ENCODE measurements around the gene CHIA.

The CHIA gene

GRCh38 chr1:111269825-111270406, 20.7 kb upstream of the CHIA start:
- no peak overlapping the region for H3K9ac ChIP-seq (ENCODE audit: low read length)
- H3K9me2 ChIP-seq (ENCODE audit: low read depth, low read length), result no peaks in the 10 kb centered on the region
- H3K4me3 ChIP-seq (ENCODE audit: low read depth, low read length, poor library complexity, severe bottlenecking), result no peak overlapping the region
- H3K36me3 ChIP-seq (ENCODE audit: insufficient read depth, low read length), result no peaks in the 10 kb centered on the region
- H3K4me1 ChIP-seq (ENCODE audit: insufficient read depth, low read length, severe bottlenecking), result no peaks in the 10 kb centered on the region
- no peaks in the 10 kb centered on the region for H3K79me2 ChIP-seq (ENCODE audit: insufficient read depth, low read length)
- H3K27ac ChIP-seq (ENCODE audit: low read depth, low read length, poor library complexity, severe bottlenecking), result no peak overlapping the region
- H3K4me2 ChIP-seq (ENCODE audit: low read length), result no peak overlapping the region
- no peaks in the 10 kb centered on the region for H3K9me3 ChIP-seq (ENCODE audit: low read length)
- H3F3A ChIP-seq (ENCODE audit: insufficient read depth, low read length), result no peaks in the 10 kb centered on the region
- no peak overlapping the region for H2AFZ ChIP-seq (ENCODE audit: low read length)
- TF ChIP-seq EZH2 (IDR thresholded peaks at IDR 0.05; ENCODE audit: borderline replicate concordance, low read length) (no peak), CTCF (IDR thresholded peaks at IDR 0.05; ENCODE audit: low read length) (no peak)
- peaks cover 9% of the 10 kb centered on the region; the same call in 1 of the 2 replicates for H3K27me3 ChIP-seq (ENCODE audit: insufficient read depth, low read length)
- H4K20me1 ChIP-seq (ENCODE audit: insufficient read depth, low read length), result no peaks in the 10 kb centered on the region

- Histone ChIP-seq H3K36me3 (ENCODE audit: insufficient read depth, low read length) (no peaks in the 10 kb centered on the region), H3K4me3 (ENCODE audit: low read depth, low read length, poor library complexity, severe bottlenecking) (no peak overlapping the region)
Observed at GRCh38 chr1:111270771-111271463, 19.7 kb upstream of the CHIA start.

GRCh38 chr1:111271464-111271801, 19.2 kb upstream of the CHIA start:
- H3K79me2 ChIP-seq (ENCODE audit: insufficient read depth, low read length), result no peaks in the 10 kb centered on the region
- H3K27me3 ChIP-seq (ENCODE audit: insufficient read depth, low read length), result peaks cover 9% of the 10 kb centered on the region; the same call in 1 of the 2 replicates
- H3K9me2 ChIP-seq (ENCODE audit: low read depth, low read length), result no peaks in the 10 kb centered on the region; the same call in 1 of the 2 replicates
- H3K27ac ChIP-seq (ENCODE audit: low read depth, low read length, poor library complexity, severe bottlenecking), result no peak overlapping the region
- no peak overlapping the region for H3K4me2 ChIP-seq (ENCODE audit: low read length)
- H3K4me1 ChIP-seq (ENCODE audit: insufficient read depth, low read length, severe bottlenecking), result no peaks in the 10 kb centered on the region
- no peaks in the 10 kb centered on the region for H4K20me1 ChIP-seq (ENCODE audit: insufficient read depth, low read length)
- no peaks in the 10 kb centered on the region for H3K9me3 ChIP-seq (ENCODE audit: low read length)
- no peaks in the 10 kb centered on the region for H3F3A ChIP-seq (ENCODE audit: insufficient read depth, low read length)
- H3K4me3 ChIP-seq (ENCODE audit: low read depth, low read length, poor library complexity, severe bottlenecking), result no peak overlapping the region
- TF ChIP-seq CTCF (IDR thresholded peaks at IDR 0.05; ENCODE audit: low read length), result no peak
- no peak for TF ChIP-seq EZH2 (IDR thresholded peaks at IDR 0.05; ENCODE audit: borderline replicate concordance, low read length)
- no peaks in the 10 kb centered on the region for H3K36me3 ChIP-seq (ENCODE audit: insufficient read depth, low read length)
- H2AFZ ChIP-seq (ENCODE audit: low read length), result no peak overlapping the region
- no peak overlapping the region for H3K9ac ChIP-seq (ENCODE audit: low read length)

More at GRCh38 chr1:111270771-111271463, 19.7 kb upstream of the CHIA start:
- H3K9me2 ChIP-seq (ENCODE audit: low read depth, low read length), result no peaks in the 10 kb centered on the region; the same call in 1 of the 2 replicates
- H4K20me1 ChIP-seq (ENCODE audit: insufficient read depth, low read length), result no peaks in the 10 kb centered on the region
- H2AFZ ChIP-seq (ENCODE audit: low read length), result no peak overlapping the region
- no peak overlapping the region for H3K4me2 ChIP-seq (ENCODE audit: low read length)
- H3K9me3 ChIP-seq (ENCODE audit: low read length), result no peaks in the 10 kb centered on the region
- no peaks in the 10 kb centered on the region for H3K4me1 ChIP-seq (ENCODE audit: insufficient read depth, low read length, severe bottlenecking)
- H3K79me2 ChIP-seq (ENCODE audit: insufficient read depth, low read length), result no peaks in the 10 kb centered on the region
- H3K9ac ChIP-seq (ENCODE audit: low read length), result no peak overlapping the region
- TF ChIP-seq EZH2 (IDR thresholded peaks at IDR 0.05; ENCODE audit: borderline replicate concordance, low read length) (no peak), CTCF (IDR thresholded peaks at IDR 0.05; ENCODE audit: low read length) (no peak)
- H3K27ac ChIP-seq (ENCODE audit: low read depth, low read length, poor library complexity, severe bottlenecking), result no peak overlapping the region
- H3K27me3 ChIP-seq (ENCODE audit: insufficient read depth, low read length), result peaks cover 9% of the 10 kb centered on the region; the same call in 1 of the 2 replicates
- H3F3A ChIP-seq (ENCODE audit: insufficient read depth, low read length), result no peaks in the 10 kb centered on the region
